OCI-LY7 (cell line): ENCODE results near the gene NINJ2. TPM values are rescaled to one million over a fixed set of nuclear protein-coding genes. Genes with fewer than 3 reads are reported as not detected.
"Not testable (repeated sequence)": the region's sequence is repeated elsewhere in the genome, so short reads cannot be mapped to it uniquely, and the experiment has no call there.

Experiments
- BruUV-seq: library from RNA; stranded (reverse); fragments of 400-500 nt; replicated peaks from 2 replicates; lab custom pipeline; 2021; lab: Mats Ljungman, UMichigan
- CTCF ChIA-PET: fragments of 300-600 bp; sonication (Branson Sonifier 250); formaldehyde crosslinking; loops from one replicate; lab custom pipeline; 2022; ENCODE audit warnings: antibody characterized with exemption; ENCODE audit not compliant: unreplicated experiment; lab: Charles Lee
- POLR2A ChIA-PET: fragments of 300-600 bp; sonication (Branson Sonifier 250); formaldehyde crosslinking; loops from one replicate; lab custom pipeline; 2022; ENCODE audit warnings: antibody characterized with exemption; lab: Charles Lee
- DNase-seq: peaks from one replicate; pipeline ENCODE4 v3.0.0-alpha.2; 2015; ENCODE audit warnings: low spot score
- H2AFZ ChIP-seq: fragments of 200-600 bp; sonication (generic), shearing (Covaris generic); 2 replicates; pipeline ENCODE4 v1.6.1; 2014; ENCODE audit warnings: mild to moderate bottlenecking, antibody characterized with exemption, low read length, moderate library complexity
- H3K27ac ChIP-seq: fragments of 200-600 bp; sonication (generic); 2 replicates; pipeline ENCODE4 v1.5.1; 2014; ENCODE audit warnings: mixed run types, low read depth, mild to moderate bottlenecking, moderate library complexity, low read length, inconsistent platforms; ENCODE audit not compliant: poor library complexity, severe bottlenecking
- H3K36me3 ChIP-seq: fragments of 200-600 bp; sonication (generic); 2 replicates; pipeline ENCODE4 v1.6.1; 2014; ENCODE audit warnings: mild to moderate bottlenecking, antibody characterized with exemption, low read length, moderate library complexity, mixed read lengths; ENCODE audit not compliant: insufficient read depth
- H3K4me1 ChIP-seq: fragments of 200-600 bp; sonication (generic); 2 replicates; pipeline ENCODE4 v1.5.1; 2014; ENCODE audit warnings: mild to moderate bottlenecking, low read length; ENCODE audit not compliant: insufficient read depth, poor library complexity, severe bottlenecking
- H3K4me2 ChIP-seq: fragments of 200-600 bp; sonication (generic); 2 replicates; pipeline ENCODE4 v1.6.1; 2014; ENCODE audit warnings: mild to moderate bottlenecking, low read length
- H3K4me3 ChIP-seq: fragments of 200-600 bp; sonication (generic); 2 replicates; pipeline ENCODE4 v1.5.1; 2014; ENCODE audit warnings: mild to moderate bottlenecking, low read depth, low read length; ENCODE audit not compliant: poor library complexity, severe bottlenecking
- H3K79me2 ChIP-seq: fragments of 200-600 bp; sonication (generic); 2 replicates; pipeline ENCODE4 v1.6.1; 2016; ENCODE audit warnings: low read depth, mild to moderate bottlenecking, low read length, moderate library complexity, mixed read lengths; ENCODE audit not compliant: insufficient read depth
- H3K9me2 ChIP-seq: fragments of 200-600 bp; sonication (generic); 2 replicates; pipeline ENCODE4 v1.6.1; 2016; ENCODE audit warnings: mild to moderate bottlenecking, low read length, mixed read lengths; ENCODE audit not compliant: insufficient read depth
- H3K9me3 ChIP-seq: fragments of 200-600 bp; sonication (generic); 2 replicates; pipeline ENCODE4 v1.6.1; 2014; ENCODE audit warnings: mild to moderate bottlenecking, mixed run types, low read length, mixed read lengths
- H4K20me1 ChIP-seq: fragments of 200-600 bp; sonication (generic); 2 replicates; pipeline ENCODE4 v1.6.1; 2014; ENCODE audit warnings: mild to moderate bottlenecking, antibody characterized with exemption, low read length, moderate library complexity, mixed read lengths; ENCODE audit not compliant: insufficient read depth
- CTCF ChIP-seq: fragments of 200-600 bp; sonication (generic); conservative IDR thresholded peaks from 2 replicates; pipeline ENCODE4 v1.5.1; 2014; ENCODE audit warnings: mild to moderate bottlenecking, antibody characterized with exemption, low read length, moderate library complexity, mixed read lengths
- EZH2phosphoT487 ChIP-seq: fragments of 200-600 bp; sonication (generic); IDR thresholded peaks from 2 replicates; pipeline ENCODE4 v1.6.1; 2018; ENCODE audit warnings: low read depth, borderline replicate concordance, mild to moderate bottlenecking, mixed run types, antibody characterized with exemption, low read length, moderate library complexity, mixed read lengths
- intact Hi-C: fragments of 100-400 bp; cut with micrococcal nuclease; formaldehyde crosslinking; loops from one replicate; pipeline ENCODE4 v1.10.0; 2022; ENCODE audit not compliant: unreplicated experiment
- total RNA-seq, 2 experiments: library from RNA; depleted of rRNA in 1 of 2; stranded (reverse); fragments of >200 nt in 1 of 2; shearing (Covaris generic) in 1 of 2; gene quantifications; 2 replicates each; pipeline ENCODE4 v1.2.3, GENCODE V29; 2014 to 2022

The NINJ2 gene
- total RNA-seq, 2 experiments from 2014 or later, result 0.79 to 4.4 TPM

DNA sequence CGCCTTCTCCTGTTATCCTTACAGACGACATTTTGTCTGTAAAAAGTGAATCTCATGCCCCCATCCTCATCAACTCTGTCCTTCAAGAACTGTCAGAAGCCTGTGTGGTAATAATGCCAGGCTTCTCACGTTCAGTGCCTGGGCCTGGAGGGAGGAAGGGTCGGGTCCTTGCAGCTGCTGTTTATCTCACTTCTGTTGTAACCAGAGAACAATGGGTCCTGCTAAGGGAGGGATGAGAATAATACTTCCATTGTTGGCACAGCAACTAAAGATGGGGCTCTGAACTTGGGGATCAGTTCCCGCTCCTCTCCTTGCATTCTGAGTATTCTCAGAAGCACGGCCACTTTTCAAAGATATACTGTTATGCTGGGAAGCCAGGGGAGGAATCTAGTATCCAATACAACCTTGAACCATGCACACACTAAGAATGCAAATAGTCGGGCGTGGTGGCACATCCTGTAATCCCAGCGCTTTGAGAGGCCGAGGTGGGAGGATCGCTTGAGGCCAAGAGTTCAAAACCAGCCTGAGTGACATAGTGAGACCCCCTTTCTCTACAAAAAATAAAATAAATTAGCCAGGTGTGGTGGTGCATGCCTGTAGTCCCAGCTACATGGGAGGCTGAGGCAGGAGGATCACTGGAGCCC lies 38.8 kb upstream of the NINJ2 start:
- Histone ChIP-seq H3K4me2 (no peak overlapping the region), H3K9me2 (no peaks in the 10 kb centered on the region), H3K4me1 (no peaks in the 10 kb centered on the region), H3K79me2 (no peaks in the 10 kb centered on the region), H3K9me3 (peaks cover 19% of the 10 kb centered on the region), H4K20me1 (no peaks in the 10 kb centered on the region), H3K36me3 (no peaks in the 10 kb centered on the region), H3K4me3 (no peak overlapping the region), H2AFZ (no peak overlapping the region), H3K27ac (no peak overlapping the region)
- ChIA-PET CTCF (no interaction called here), POLR2A (no interaction called here)
- no TSS peak for BruUV-seq
- intact Hi-C loops, result no loop called here
- TF ChIP-seq EZH2phosphoT487 (no peak), CTCF (no peak)
- DNase-seq, result no peak

GRCh38 chr12:700016-700415 lies 36.8 kb upstream of the NINJ2 start:
- no peak for TF ChIP-seq CTCF
- no peak for TF ChIP-seq EZH2phosphoT487
- CTCF ChIA-PET, result no interaction called here
- no peak for DNase-seq

DNA sequence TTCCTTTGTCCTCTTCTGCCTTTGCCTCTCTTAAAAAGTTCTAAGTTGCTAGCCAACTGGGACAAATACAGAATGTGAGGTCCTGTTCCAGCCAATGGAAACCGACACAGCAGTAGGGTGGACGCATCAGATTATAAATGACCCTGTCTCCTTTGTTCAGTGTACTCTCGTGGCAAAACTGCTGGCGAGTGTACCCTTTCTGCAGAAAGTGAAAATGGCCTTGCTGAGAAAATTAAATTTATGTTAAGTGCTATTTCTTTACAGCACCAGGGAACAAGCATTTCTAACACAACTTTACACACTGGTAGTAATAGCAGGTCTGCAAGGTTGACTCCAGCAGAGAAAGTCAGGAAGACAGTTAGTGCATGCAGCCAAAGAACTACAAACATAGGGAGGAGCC lies 35.0 kb upstream of the NINJ2 start:
- POLR2A ChIA-PET, intact Hi-C loops, H3K36me3 ChIP-seq, H3K9me2 ChIP-seq, H3K27ac ChIP-seq, H3K4me3 ChIP-seq, BruUV-seq, CTCF ChIA-PET, H3K4me1 ChIP-seq, DNase-seq, H3K79me2 ChIP-seq, H3K4me2 ChIP-seq, H2AFZ ChIP-seq, H4K20me1 ChIP-seq: not testable (repeated sequence)
- H3K9me3 ChIP-seq, result peaks cover 21% of the 10 kb centered on the region

More at GRCh38 chr12:700016-700415, 36.8 kb upstream of the NINJ2 start:
- POLR2A ChIA-PET, result no interaction called here
- H2AFZ ChIP-seq, result no peak overlapping the region
- H3K36me3 ChIP-seq, result no peaks in the 10 kb centered on the region
- no peak overlapping the region for H3K27ac ChIP-seq
- no peak overlapping the region for H3K4me2 ChIP-seq
- intact Hi-C loops, result no loop called here
- no peak overlapping the region for H3K4me3 ChIP-seq
- no peaks in the 10 kb centered on the region for H3K9me2 ChIP-seq
- H3K9me3 ChIP-seq, result peaks cover 21% of the 10 kb centered on the region
- no TSS peak for BruUV-seq
- H3K79me2 ChIP-seq, result no peaks in the 10 kb centered on the region
- H3K4me1 ChIP-seq, result no peaks in the 10 kb centered on the region
- no peaks in the 10 kb centered on the region for H4K20me1 ChIP-seq
